Stimulated activated naive CD4-positive, alpha-beta T cell (primary cell): ENCODE data around the gene RXRA.

Source experiments
- DNase-seq, 6 experiments: peaks; one replicate each; lab custom pipeline; 2025; lab: John Stamatoyannopoulos, UW

Gene RXRA

GRCh38 chr9:134324359-134325095, 1.7 kb upstream of the RXRA start:
- peak in 2 of 6 experiments; percentile 18 to 20 for DNase-seq

DNA sequence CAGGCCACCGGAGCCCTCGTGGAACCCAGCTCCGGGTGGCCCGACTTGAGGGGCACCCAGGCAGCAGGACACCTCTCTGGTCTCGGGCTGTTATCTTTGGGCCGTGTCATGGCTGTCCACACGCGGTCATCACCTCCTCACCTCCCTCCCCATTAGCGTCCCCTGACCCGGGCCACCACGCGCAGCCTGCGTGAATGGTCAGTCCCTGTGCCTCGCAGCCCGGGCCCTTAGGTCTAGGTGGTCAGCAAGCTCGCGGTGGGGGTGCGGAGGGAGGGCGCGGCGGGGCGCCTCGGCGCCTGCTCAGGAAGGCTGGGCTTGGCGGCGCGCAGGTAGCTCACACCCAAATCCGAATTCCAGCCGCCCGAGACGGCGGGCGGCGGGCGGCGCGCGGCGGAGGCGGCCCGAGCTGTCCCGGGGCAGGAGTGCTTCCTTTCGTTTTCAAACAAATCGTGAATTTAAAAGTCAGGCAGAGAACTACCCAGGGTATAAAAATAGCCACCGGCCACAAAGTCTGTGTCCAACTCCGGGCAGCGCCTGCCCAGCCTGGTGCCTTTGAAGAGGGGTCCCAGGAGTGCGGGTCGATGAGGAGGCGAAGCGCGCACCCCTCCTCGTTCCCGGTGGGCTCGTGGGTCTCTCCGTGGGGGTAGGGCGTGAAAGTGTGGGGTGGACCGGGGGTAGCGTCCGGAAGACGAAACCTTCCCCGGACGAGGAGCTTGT, 1.0 kb upstream of the RXRA start:
- peak in 2 of 6 experiments; percentile 43 to 47 for DNase-seq

GRCh38 chr9:134326724-134327601, 708 bp downstream of the RXRA start:
- no peak for DNase-seq

- no peak for DNase-seq
Measured at GRCh38 chr9:134327671-134328231, 1.5 kb downstream of the RXRA start.

DNA sequence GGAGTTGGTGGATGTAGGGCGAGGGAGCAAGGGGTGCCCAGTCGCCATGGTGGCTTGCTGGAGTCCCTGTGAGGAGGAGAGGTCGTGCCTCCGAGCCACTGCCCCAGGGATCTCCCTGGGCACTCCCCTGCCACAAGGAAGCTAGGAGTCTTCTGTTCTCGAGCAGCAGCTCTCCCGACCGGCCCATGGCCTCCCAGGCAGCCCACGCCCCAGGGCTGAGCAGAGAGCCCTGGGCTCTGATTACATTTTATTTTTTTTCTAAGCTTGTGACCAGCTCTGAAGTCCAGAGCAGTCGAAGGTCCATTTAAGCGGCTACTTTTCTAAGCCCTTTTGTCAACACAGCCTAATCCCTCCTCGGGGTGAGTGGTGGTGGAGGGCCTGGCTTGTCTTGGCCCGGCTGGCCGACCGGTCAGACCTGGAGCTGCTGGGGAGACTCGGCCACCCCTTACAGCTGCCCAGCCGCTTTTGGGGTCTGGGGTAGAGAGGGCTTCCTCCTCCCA, 2.1 kb downstream of the RXRA start:
- no peak for DNase-seq

DNA sequence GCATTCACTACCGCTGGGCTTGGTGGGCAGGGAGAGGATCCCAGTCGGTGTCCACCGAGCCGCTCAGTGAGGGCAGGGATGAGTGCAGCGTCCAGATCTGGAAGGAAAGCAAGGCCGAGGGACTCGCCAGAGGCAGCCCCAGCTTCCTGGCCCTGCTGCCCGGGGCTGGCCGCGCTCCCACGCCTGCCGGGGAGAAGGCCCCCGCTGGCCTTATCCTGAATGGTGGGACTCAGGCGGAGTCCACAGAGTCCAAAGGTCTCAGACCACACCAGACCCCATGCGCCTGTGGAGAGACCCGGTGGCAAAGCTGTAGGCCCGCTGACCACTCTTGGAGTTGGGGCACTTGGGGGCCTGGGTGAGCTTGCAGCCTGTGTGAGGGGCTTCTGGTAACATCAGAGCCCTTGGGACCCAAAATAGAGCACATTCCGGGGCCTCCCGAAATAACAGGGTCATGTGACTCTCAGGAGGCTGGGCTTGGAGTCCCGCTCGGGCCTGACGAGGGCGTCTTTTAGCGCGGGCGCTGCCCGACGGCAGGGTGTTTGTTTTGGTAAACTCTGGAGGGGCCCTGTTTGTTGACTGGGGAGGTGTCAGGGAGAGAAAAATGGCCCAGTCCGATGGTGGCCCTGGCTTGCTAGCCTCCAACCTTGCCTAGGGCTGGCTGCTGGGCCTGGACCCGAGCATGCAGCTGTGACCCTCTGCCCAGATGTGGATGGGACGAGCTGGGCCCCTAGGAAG, 2.8 kb downstream of the RXRA start:
- no peak for DNase-seq

- no peak for DNase-seq
Measured at GRCh38 chr9:134329576-134329855, 3.3 kb downstream of the RXRA start.

DNA sequence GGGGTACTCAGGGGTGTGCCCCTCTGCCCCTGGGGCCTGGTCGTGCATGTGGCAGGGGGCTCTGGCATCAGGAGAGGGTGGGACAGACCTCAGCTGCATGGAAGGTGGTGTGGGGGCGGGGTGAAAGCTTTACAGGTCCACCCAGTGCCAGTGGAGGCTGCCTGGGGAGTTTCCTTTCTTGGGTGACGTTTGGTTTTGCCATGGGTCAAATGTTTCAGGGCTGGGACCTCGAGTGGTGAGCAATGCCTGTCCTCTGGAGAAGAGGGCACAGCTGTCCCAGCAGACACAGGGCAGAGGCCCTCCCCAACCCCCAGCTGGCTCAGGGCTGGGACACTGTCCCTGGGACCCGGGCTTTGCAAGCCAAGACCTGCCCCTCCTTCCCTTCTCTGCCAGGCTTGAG, 3.6 kb downstream of the RXRA start:
- DNase-seq, result no peak

GRCh38 chr9:134330590-134330989, 4.3 kb downstream of the RXRA start:
- no peak for DNase-seq

DNA sequence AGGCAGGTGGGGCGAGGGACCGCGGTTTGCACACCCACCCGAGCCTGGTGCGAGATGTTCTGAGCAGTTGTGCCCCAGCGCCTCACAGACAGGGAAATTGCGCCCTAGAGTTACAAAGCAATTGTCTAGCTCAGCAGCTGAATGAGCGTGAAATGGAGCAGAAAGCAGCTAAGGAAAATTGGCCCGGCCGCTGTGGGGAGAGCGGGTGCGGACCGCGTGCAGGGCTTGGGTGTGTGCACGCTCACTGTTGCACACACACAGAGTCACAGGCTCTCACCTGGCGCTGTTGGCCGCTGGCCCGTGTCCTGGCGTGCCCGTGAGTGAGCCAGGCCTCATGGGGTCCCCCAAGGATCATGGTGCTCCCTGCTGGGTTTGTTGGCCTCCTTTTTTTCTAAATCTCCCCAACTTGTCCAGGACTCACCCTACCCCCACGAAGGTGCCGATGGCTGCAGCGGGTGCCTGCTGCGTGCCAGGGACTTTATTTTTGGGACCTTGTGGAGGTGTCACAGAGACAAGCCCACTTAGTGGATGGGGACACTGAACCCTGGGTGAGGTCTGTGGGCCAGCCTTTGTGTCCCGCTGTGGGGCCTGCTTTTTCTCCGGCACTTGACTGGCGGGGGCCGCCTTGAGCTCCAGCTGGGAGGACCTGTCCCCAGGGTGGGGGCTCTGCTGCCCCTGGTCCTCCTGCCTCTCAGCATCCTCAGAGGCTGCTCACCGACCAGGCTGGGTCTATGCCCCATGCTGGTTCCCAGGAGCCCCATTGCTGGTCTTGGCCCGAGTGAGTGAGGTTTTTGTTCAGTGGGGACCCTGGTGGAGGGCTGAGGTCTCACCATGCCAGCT, 5.2 kb downstream of the RXRA start:
- no peak for DNase-seq

GRCh38 chr9:134332266-134332665, 6.0 kb downstream of the RXRA start:
- no peak for DNase-seq

DNA sequence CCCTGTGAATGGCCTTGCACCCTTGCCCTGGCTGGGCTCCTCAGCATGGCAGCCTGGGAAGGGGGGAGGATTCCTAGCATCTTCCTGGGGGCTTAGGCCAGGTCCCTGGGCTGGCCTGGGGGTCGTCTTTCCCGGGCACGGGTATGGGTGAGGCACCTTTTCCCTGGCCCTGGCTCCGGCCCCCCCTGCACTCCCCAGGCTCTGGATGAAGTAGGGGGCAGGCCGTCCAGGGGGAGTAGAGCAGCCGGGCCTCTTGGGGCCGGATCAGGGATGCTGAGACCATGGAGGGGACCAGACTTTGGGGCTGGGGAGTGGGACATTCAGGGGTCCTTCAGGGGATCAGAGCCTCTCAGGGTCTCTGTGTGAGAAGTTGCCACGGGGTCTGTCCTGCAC, 6.6 kb downstream of the RXRA start:
- no peak for DNase-seq

DNA sequence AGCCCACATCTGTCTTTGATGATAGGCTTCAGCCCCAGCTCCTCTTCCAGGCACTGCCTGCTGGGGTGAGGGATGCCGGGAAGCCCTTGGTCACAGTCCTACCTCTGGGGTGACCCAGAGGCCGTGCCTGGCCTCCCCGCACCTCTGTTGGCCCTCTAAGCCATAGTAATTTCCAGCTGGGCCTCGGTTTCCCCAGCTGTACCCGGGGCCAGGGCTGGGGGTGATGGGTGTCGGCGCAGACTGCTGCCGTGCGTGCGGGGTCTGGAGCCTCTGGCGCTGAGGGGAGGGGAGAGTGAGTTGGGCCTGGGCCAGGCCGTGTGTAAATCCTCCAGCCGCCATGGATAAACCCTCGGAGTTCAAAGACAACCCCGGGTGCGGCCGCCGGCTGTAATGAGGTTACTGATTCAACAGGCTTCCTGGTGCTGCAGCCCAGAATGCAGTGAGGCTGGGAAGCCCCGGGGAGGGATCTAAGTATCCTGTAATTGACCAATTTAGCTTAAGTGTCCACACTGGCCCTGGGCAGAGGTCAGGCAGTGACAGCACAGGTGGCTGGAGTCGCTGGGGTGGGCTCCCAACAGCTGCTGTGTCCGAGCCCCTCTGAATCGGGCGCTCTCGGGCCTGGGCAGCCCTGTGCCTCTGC, 7.1 kb downstream of the RXRA start:
- DNase-seq, result no peak

- no peak for DNase-seq
Measured at GRCh38 chr9:134333874-134334581, 7.8 kb downstream of the RXRA start.

GRCh38 chr9:134335061-134335460, 8.8 kb downstream of the RXRA start:
- no peak for DNase-seq

DNA sequence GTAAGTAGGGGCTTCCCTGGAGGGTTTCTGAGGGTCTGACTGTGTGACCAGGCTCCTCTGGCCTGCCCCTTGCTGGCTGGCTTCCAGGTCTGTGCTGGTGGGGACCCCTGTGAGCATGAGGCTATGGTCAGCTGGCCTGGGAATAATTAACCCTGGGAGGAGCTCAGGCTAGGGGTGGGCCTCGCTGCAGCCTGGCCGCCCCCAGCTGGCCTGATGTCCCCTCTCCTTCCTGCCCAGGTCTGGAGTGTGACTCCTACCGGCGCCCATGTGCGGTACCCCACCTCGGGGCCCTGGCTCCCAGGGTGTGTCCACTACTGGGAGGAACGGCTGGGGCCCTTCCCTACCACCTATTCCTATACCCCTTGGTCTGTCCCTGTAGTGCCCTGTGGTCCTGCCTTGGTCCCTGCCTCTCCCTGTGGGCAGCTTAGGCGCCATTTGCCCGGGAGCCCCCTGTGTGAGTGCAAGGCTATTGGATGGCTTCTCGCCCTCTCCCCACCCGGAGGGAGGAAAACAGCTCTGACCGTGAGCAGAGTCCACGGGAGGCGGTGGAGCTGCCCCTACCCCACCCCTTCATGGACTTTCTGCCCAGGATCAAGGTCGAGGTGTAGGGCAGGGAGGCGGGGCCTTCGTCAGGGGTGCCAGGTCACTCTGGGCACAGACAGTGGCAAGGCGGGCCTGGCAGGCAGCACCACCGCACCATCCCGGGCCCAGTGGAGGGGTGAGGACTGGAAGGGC, 9.4 kb downstream of the RXRA start:
- DNase-seq, result no peak

GRCh38 chr9:134336228-134336627, 10.0 kb downstream of the RXRA start:
- DNase-seq, result no peak

DNA sequence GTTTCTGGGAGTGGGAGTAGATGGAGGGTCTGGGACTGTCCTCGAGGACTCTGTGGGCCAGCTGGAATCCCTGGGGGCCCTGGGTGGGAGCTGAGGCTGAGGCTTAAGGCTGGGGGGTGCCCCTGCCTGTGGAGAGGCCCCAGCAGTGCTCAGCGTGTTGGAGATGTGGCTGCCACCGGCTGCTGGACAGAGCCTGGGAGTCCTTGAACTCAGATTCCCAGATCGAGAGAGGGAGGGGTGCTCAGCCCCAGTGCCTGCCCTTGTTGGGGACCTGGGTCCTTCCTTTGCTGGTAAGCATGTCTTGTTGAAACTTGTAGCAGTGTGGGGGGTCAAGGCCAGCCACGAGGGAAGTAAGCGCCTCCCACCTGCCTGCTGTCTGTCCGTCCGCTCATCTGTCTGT, 10.7 kb downstream of the RXRA start:
- no peak for DNase-seq

GRCh38 chr9:134337469-134337868, 11.2 kb downstream of the RXRA start:
- no peak for DNase-seq
